ENCODE data around the gene GVQW3. TPM values are rescaled to one million over a fixed set of nuclear protein-coding genes. Genes with fewer than 3 reads are reported as not detected.
A peak's percentile ranks its signal among the peaks of the same experiment; 100 is the strongest.

Gene GVQW3
- total RNA-seq (2021; fragmentation: NEBNext Ultra II Directional; extraction: Animal tissue kit (Norgen Biotek cat#: 25700)): 7.6 and 8.1 TPM in 2 replicates
- polyA plus RNA-seq (2011; rRNA removed): 5.5 and 5.9 TPM in 2 replicates
- polyA plus RNA-seq (2011; cell fraction: cytosol; rRNA removed): 7.8 TPM
- polyA plus RNA-seq (2011; cell fraction: nucleus; rRNA removed): 6.9 TPM
- polyA plus RNA-seq (2012, experiment 1 of 2): 5.3 to 9.2 TPM (median 5.6 TPM) in 4 replicates
- 1.4 TPM for polyA plus RNA-seq (2012, experiment 2 of 2)
- polyA plus RNA-seq (2013, experiment 1 of 2): 4.7 TPM
- polyA plus RNA-seq (2013, experiment 2 of 2): 4.4 TPM
- polyA minus RNA-seq (2011; rRNA and poly(A)+ RNA removed): 11.3 and 15.3 TPM in 2 replicates
- polyA minus RNA-seq (2011; cell fraction: cytosol; rRNA and poly(A)+ RNA removed): 7.2 TPM
- 17.5 TPM for polyA minus RNA-seq (2011; cell fraction: nucleus; rRNA and poly(A)+ RNA removed)
- long read RNA-seq, experiment 1, full-length matches to known transcripts: 2 of 2 reads
- long read RNA-seq, experiment 1, partial matches to known transcripts: 0 of 2 reads
- long read RNA-seq, experiment 1, other reads (novel, unspliced or antisense): 0 of 2 reads
- long read RNA-seq, experiment 2, partial matches to known transcripts: 0 of 8 reads
- long read RNA-seq, experiment 2, other reads (novel, unspliced or antisense): 3 of 8 reads

DNA sequence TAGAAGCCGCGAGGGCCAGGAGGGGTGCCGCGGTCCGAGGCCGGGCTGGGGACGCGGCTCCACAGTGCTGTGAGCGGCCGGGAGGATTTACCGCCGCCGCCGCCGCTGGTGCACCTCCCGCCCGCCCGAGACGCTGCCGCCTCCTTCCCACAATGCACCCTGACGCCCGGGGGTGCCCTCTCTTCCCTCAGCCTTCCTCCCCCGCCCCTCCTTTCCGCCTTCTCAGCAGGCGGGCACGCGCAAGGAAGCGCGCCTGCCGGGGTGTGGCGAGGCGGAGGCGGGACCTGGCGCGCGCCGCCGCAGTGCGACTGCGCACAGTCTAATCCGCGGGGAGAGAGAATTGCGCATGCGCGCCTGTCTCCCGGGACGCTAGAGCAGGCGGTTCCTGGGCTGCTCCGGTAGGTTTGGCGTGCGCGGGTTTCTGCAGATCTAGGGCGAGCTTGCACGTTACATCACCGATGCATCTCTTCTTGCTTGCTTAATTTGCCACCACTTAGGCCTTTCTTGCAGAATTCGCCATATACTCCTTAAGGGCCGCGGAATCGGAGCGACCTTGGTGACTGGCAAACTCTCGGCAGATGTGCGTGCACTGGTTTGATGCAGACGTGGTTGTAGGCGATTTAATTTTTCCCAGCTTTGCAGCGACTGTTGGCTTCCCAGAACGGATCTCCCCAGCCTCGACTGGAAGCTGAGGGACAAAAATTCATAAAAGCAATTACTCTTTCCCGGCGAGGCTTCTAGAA is at the start of gene GVQW3, which contains the start of gene THAP12:
Gene GVQW3 (plus strand): TSS at position 347 of the 743 bp plus-strand sequence. CDS start 506 bp downstream, outside the sequence.
Gene THAP12 (minus strand): TSS at position 156 of the 743 bp plus-strand sequence. CDS start 296 bp downstream, outside the sequence.
- no peak within 1 kb of the TSS for H3K4ac ChIP-seq (replicated peaks; ENCODE audit: insufficient read length, low read depth, low read length)
- H3K9me3 ChIP-seq (ENCODE audit: insufficient read depth in 2 of 2, low read depth in 1 of 2, low read length in 1 of 2): no peaks in the 10 kb centered on the region
- H2AK5ac ChIP-seq (ENCODE audit: low read depth, low read length): no peak within 1 kb of the TSS
- FAIRE-seq (no peak), DNase-seq (ENCODE audit: low read depth in 1 of 2, low spot score in 2 of 2) (peak; percentile 93 to 95)
- peak within 1 kb of the TSS; percentile 32 for H4K5ac ChIP-seq (ENCODE audit: insufficient read length, low read depth, low read length)
- H3K23me2 ChIP-seq (ENCODE audit: low read depth, low read length): peaks cover 13% of the 10 kb centered on the region
- peaks cover 11% of the 10 kb centered on the region for H3K79me1 ChIP-seq (ENCODE audit: low read depth, low read length)
- H3K23ac ChIP-seq (ENCODE audit: insufficient read length): no peak within 1 kb of the TSS
- peak within 1 kb of the TSS; percentile 88 to 93 for H3K4me2 ChIP-seq (ENCODE audit: insufficient read depth in 1 of 2, low read depth in 2 of 2, low read length in 2 of 2)
- H3K9ac ChIP-seq (replicated peaks in 1 of 4; ENCODE audit: extremely low read depth in 1 of 4, low read depth in 3 of 4, low read length in 3 of 4): peak within 1 kb of the TSS; percentile 38 to 90 (median 76)
- ChIA-PET CTCF (ENCODE audit: partially characterized antibody) (interaction anchor here (0.6 to 1.8 kb wide), 6 partner anchors 31 to 762 kb away, joined by 3 to 6 read pairs (median 4); no protein-coding TSS in a partner anchor), POLR2A (ENCODE audit: partially characterized antibody) (interaction anchor here (0.6 to 1.2 kb wide), 2 partner anchors 10 to 58 kb away, joined by 3 to 5 read pairs; no protein-coding TSS in a partner anchor)
- peak within 1 kb of the TSS; percentile 43; the same call in 1 of the 2 replicates for H4K8ac ChIP-seq (ENCODE audit: extremely low read depth, insufficient read depth, low read length)
- no peak within 1 kb of the TSS for H2BK120ac ChIP-seq (replicated peaks; ENCODE audit: low read depth, low read length)
- H3K4me3 ChIP-seq (ENCODE audit: extremely low read depth in 1 of 4, insufficient read depth in 2 of 4, low read depth in 3 of 4, low read length in 4 of 4): peak within 1 kb of the TSS; percentile 68 to 91 (median 81)
- no peak within 1 kb of the TSS for H2BK15ac ChIP-seq (ENCODE audit: low read length)
- H3K14ac ChIP-seq (ENCODE audit: insufficient read length): no peak within 1 kb of the TSS
- peaks cover 5 to 11% of the 10 kb centered on the region in 2 experiments for H4K20me1 ChIP-seq (replicated peaks in 1 of 2; ENCODE audit: control insufficient read depth in 1 of 2, insufficient read depth in 2 of 2, low read length in 2 of 2)
- peak within 1 kb of the TSS; percentile 85 for H2AFZ ChIP-seq (ENCODE audit: low read length)
- no peak within 1 kb of the TSS for H4K91ac ChIP-seq (replicated peaks; ENCODE audit: insufficient read length, low read length)
- H2BK12ac ChIP-seq (ENCODE audit: low read depth, low read length): no peak within 1 kb of the TSS
- H2BK5ac ChIP-seq (ENCODE audit: low read depth, low read length): peak within 1 kb of the TSS; percentile 18; the same call in 1 of the 2 replicates
- peaks cover 0 to 5% (median 0%) of the 10 kb centered on the region in 4 experiments; a peak in 1 of 8 replicates for H3K36me3 ChIP-seq (ENCODE audit: control insufficient read depth in 2 of 4, insufficient read depth in 4 of 4, low read length in 3 of 4)
- 2% methylated on average over 41 of the region's 69 CpGs; no CpG with 5 or more reads in 1 of the 2 experiments for WGBS, 2 experiments (ENCODE audit: extremely low coverage in 1 of 2, insufficient coverage in 1 of 2, insufficient read length in 1 of 2, insufficient replicate concordance in 2 of 2, low coverage in 1 of 2, low lambda C conversion rate in 2 of 2, missing lambda C conversion rate in 1 of 2)
- H3K27me3 ChIP-seq (replicated peaks in 1 of 4; ENCODE audit: control insufficient read depth in 3 of 4, extremely low read depth in 1 of 4, insufficient read depth in 3 of 4, low read length in 3 of 4): peaks cover 0 to 2% (median 0%) of the 10 kb centered on the region in 4 experiments; a peak in 2 of 7 replicates
- no peak within 1 kb of the TSS for H2BK20ac ChIP-seq (ENCODE audit: low read length)
- peak within 1 kb of the TSS; percentile 9; the same call in 1 of the 2 replicates for H3K18ac ChIP-seq (ENCODE audit: extremely low read depth, low read length)
- H3K56ac ChIP-seq (replicated peaks; ENCODE audit: insufficient read length, low read depth, low read length): no peak within 1 kb of the TSS
- no peak within 1 kb of the TSS for H3K27ac ChIP-seq (ENCODE audit: low read depth, low read length)
- peaks cover 4 to 17% (median 11%) of the 10 kb centered on the region in 4 experiments for H3K4me1 ChIP-seq (replicated peaks in 1 of 4; ENCODE audit: control insufficient read depth in 3 of 4, insufficient read depth in 4 of 4, low read length in 3 of 4)
- peaks cover 8 to 58% of the 10 kb centered on the region in 2 experiments for H3K79me2 ChIP-seq (ENCODE audit: control insufficient read depth in 1 of 2, insufficient read depth in 2 of 2, low read length in 2 of 2)
- TF ChIP-seq ASH2L (IDR thresholded peaks at IDR 0.05; ENCODE audit: low read length): peak; percentile 67
- TF ChIP-seq BCL11A (IDR thresholded peaks at IDR 0.05; ENCODE audit: low read depth in 2 of 2, low read length in 2 of 2): no peak
- TF ChIP-seq CHD2 (IDR thresholded peaks at IDR 0.05; ENCODE audit: low read length): no peak
- TF ChIP-seq CREB1 (IDR thresholded peaks at IDR 0.05): peak; percentile 54; the same call in 1 of the 2 replicates
- no peak for TF ChIP-seq MAFK (IDR thresholded peaks at IDR 0.05; ENCODE audit: low read depth, low read length)
- TF ChIP-seq KDM1A (IDR thresholded peaks at IDR 0.05; ENCODE audit: borderline replicate concordance, low read length): no peak
- peak in 1 of 2 experiments; percentile 68; a peak in 1 of 4 replicates for TF ChIP-seq SIN3A (conservative IDR thresholded peaks at IDR 0.05 in 1 of 2, IDR thresholded peaks at IDR 0.05 in 1 of 2; ENCODE audit: low read depth in 1 of 2, low read length in 2 of 2)
- no peak for TF ChIP-seq YY1 (IDR thresholded peaks at IDR 0.05; ENCODE audit: low read depth, low read length)
- no peak for TF ChIP-seq GTF2F1 (IDR thresholded peaks at IDR 0.05; ENCODE audit: borderline replicate concordance, low read depth, low read length)

Measured in H1 (cell line).